HG03520 (cell line): ENCODE data around the gene LRRC26.

Experiments used
- ATAC-seq: cut with Tn5 transposase; IDR thresholded peaks from one replicate; pipeline ENCODE4 v1.9.1; 2021; ENCODE audit warnings: mild to moderate bottlenecking, moderate library complexity; ENCODE audit not compliant: unreplicated experiment

LRRC26 gene

GRCh38 chr9:137168904-137169856 is 671 bp downstream of the LRRC26 start:
- no peak for ATAC-seq

- ATAC-seq, result no peak
These were observed 1.3 kb downstream of the LRRC26 start for GRCh38 chr9:137168573-137168903.

- no peak for ATAC-seq
These were observed 1.9 kb downstream of the LRRC26 start for GRCh38 chr9:137167747-137168572.

GRCh38 chr9:137167277-137167746 is 2.5 kb downstream of the LRRC26 start:
- ATAC-seq, result no peak

- no peak for ATAC-seq
These were observed 3.2 kb downstream of the LRRC26 start for GRCh38 chr9:137166380-137167229.

GRCh38 chr9:137165250-137165836 is 4.5 kb downstream of the LRRC26 start:
- no peak for ATAC-seq

GRCh38 chr9:137164370-137165249 is 5.2 kb downstream of the LRRC26 start:
- ATAC-seq, result no peak

- no peak for ATAC-seq
These were observed 6.0 kb downstream of the LRRC26 start for GRCh38 chr9:137163805-137164204.

- ATAC-seq, result no peak
These were observed 6.5 kb downstream of the LRRC26 start for GRCh38 chr9:137163365-137163715.

GRCh38 chr9:137162505-137163364 is 7.1 kb downstream of the LRRC26 start:
- ATAC-seq, result no peak

- ATAC-seq, result no peak
These were observed 8.0 kb downstream of the LRRC26 start for GRCh38 chr9:137161558-137162486.

GRCh38 chr9:137160716-137161557 is 8.9 kb downstream of the LRRC26 start:
- no peak for ATAC-seq

GRCh38 chr9:137160054-137160425 is 9.8 kb downstream of the LRRC26 start:
- no peak for ATAC-seq

- no peak for ATAC-seq
These were observed 10.5 kb downstream of the LRRC26 start for GRCh38 chr9:137159105-137160053.

GRCh38 chr9:137158625-137159024 is 11.2 kb downstream of the LRRC26 start:
- no peak for ATAC-seq
